Measurements from ENCODE around the gene CXCL11. TPM values are rescaled to one million over a fixed set of nuclear protein-coding genes. Genes with fewer than 3 reads are reported as not detected.

CXCL11 gene
- total and polyA plus RNA-seq, 2 experiments from 2014 or later: not detected

GRCh38 chr4:75997946-75998345 lies 37.9 kb downstream of the CXCL11 start:
- Histone ChIP-seq H3K79me2 (ENCODE audit: insufficient read depth) (no peaks in the 10 kb centered on the region), H4K20me1 (ENCODE audit: insufficient read depth) (no peaks in the 10 kb centered on the region), H3K36me3 (ENCODE audit: low read depth) (no peaks in the 10 kb centered on the region), H3K4me1 (ENCODE audit: insufficient read depth) (no peaks in the 10 kb centered on the region), H3K27ac (no peak overlapping the region), H3K9me3 (ENCODE audit: low read depth) (no peaks in the 10 kb centered on the region), H3K9me2 (ENCODE audit: insufficient read depth) (no peaks in the 10 kb centered on the region), H3K9ac (no peak overlapping the region), H3K4me2 (ENCODE audit: unreplicated experiment) (no peak overlapping the region), H3K4me3 (no peak overlapping the region), H2AFZ (0 out of 2 replicates have a peak overlapping the region, but pooled peaks have one; percentile 7), H3F3A (ENCODE audit: insufficient read depth) (no peaks in the 10 kb centered on the region), H3K27me3 (replicated peaks; ENCODE audit: insufficient read depth) (no peaks in the 10 kb centered on the region)
- 86 to 87% methylated on average over 2 of the region's 2 CpGs for WGBS, 2 experiments (ENCODE audit: low coverage in 1 of 2, low lambda C conversion rate in 2 of 2, missing lambda C conversion rate in 2 of 2)
- peak; percentile 9 for DNase-seq
- in situ Hi-C loops (cut with MboI): loop anchor here (5.0 kb wide), 1 partner anchor 69 kb away; no protein-coding TSS in a partner anchor
- TF ChIP-seq EZH2phosphoT487 (IDR thresholded peaks at IDR 0.05; ENCODE audit: insufficient read depth, low read depth): no peak

- TF ChIP-seq EZH2 (IDR thresholded peaks at IDR 0.05; ENCODE audit: insufficient read depth, poor library complexity, severe bottlenecking): no peak
- no peak for TF ChIP-seq EZH2phosphoT487 (IDR thresholded peaks at IDR 0.05; ENCODE audit: insufficient read depth, low read depth)
- Histone ChIP-seq H3K9ac (no peak overlapping the region), H3K9me3 (ENCODE audit: low read depth) (no peaks in the 10 kb centered on the region), H3F3A (ENCODE audit: insufficient read depth) (no peaks in the 10 kb centered on the region), H3K9me2 (ENCODE audit: insufficient read depth) (no peaks in the 10 kb centered on the region), H3K4me2 (ENCODE audit: unreplicated experiment) (no peak overlapping the region), H3K27me3 (replicated peaks; ENCODE audit: insufficient read depth) (no peaks in the 10 kb centered on the region), H4K20me1 (ENCODE audit: insufficient read depth) (no peaks in the 10 kb centered on the region), H3K27ac (no peak overlapping the region), H3K4me3 (no peak overlapping the region), H2AFZ (no peak overlapping the region), H3K4me1 (ENCODE audit: insufficient read depth) (no peaks in the 10 kb centered on the region), H3K79me2 (ENCODE audit: insufficient read depth) (no peaks in the 10 kb centered on the region), H3K36me3 (ENCODE audit: low read depth) (no peaks in the 10 kb centered on the region)
- no peak for DNase-seq
- WGBS, 2 experiments (ENCODE audit: low coverage in 1 of 2, low lambda C conversion rate in 2 of 2, missing lambda C conversion rate in 2 of 2): 31 to 50% methylated on average over 1 of the region's 1 CpG
- in situ Hi-C loops (cut with MboI): loop anchor here (5.0 kb wide), 1 partner anchor 70 kb away; no protein-coding TSS in a partner anchor
These were observed 38.8 kb downstream of the CXCL11 start for GRCh38 chr4:75997081-75997480.

- in situ Hi-C loops (cut with MboI): loop anchor here (5.0 kb wide), 1 partner anchor 72 kb away; no protein-coding TSS in a partner anchor
- H4K20me1 ChIP-seq (ENCODE audit: insufficient read depth): no peaks in the 10 kb centered on the region
- H3K4me1 ChIP-seq (ENCODE audit: insufficient read depth): no peaks in the 10 kb centered on the region
- H3K79me2 ChIP-seq (ENCODE audit: insufficient read depth): peaks cover 7% of the 10 kb centered on the region
- no peak overlapping the region for H3K4me3 ChIP-seq
- DNase-seq: peak; percentile 76
- H3K4me2 ChIP-seq (ENCODE audit: unreplicated experiment): no peak overlapping the region
- H3K27me3 ChIP-seq (replicated peaks; ENCODE audit: insufficient read depth): no peaks in the 10 kb centered on the region
- no peak for TF ChIP-seq EZH2phosphoT487 (IDR thresholded peaks at IDR 0.05; ENCODE audit: insufficient read depth, low read depth)
- no peak for TF ChIP-seq EZH2 (IDR thresholded peaks at IDR 0.05; ENCODE audit: insufficient read depth, poor library complexity, severe bottlenecking)
- no peaks in the 10 kb centered on the region for H3K9me3 ChIP-seq (ENCODE audit: low read depth)
- peak overlapping the region; percentile 31; the same call in 1 of the 2 replicates for H2AFZ ChIP-seq
- no peak overlapping the region for H3K27ac ChIP-seq
- no peak overlapping the region for H3K9ac ChIP-seq
- no peaks in the 10 kb centered on the region for H3F3A ChIP-seq (ENCODE audit: insufficient read depth)
- H3K36me3 ChIP-seq (ENCODE audit: low read depth): no peaks in the 10 kb centered on the region
- no peaks in the 10 kb centered on the region for H3K9me2 ChIP-seq (ENCODE audit: insufficient read depth)
- 1 to 3% methylated on average over 5 of the region's 5 CpGs for WGBS, 2 experiments (ENCODE audit: low coverage in 1 of 2, low lambda C conversion rate in 2 of 2, missing lambda C conversion rate in 2 of 2)
These were observed 40.1 kb downstream of the CXCL11 start for GRCh38 chr4:75995727-75996126.

- no peak for TF ChIP-seq EZH2 (IDR thresholded peaks at IDR 0.05; ENCODE audit: insufficient read depth, poor library complexity, severe bottlenecking)
- TF ChIP-seq EZH2phosphoT487 (IDR thresholded peaks at IDR 0.05; ENCODE audit: insufficient read depth, low read depth): no peak
- H3K27me3 ChIP-seq (replicated peaks; ENCODE audit: insufficient read depth): no peaks in the 10 kb centered on the region
- H3K9me2 ChIP-seq (ENCODE audit: insufficient read depth): no peaks in the 10 kb centered on the region
- H3K79me2 ChIP-seq (ENCODE audit: insufficient read depth): peaks cover 40% of the 10 kb centered on the region
- no peaks in the 10 kb centered on the region for H3F3A ChIP-seq (ENCODE audit: insufficient read depth)
- no peak overlapping the region for H3K9ac ChIP-seq
- no peaks in the 10 kb centered on the region; the same call in 1 of the 2 replicates for H4K20me1 ChIP-seq (ENCODE audit: insufficient read depth)
- in situ Hi-C loops (cut with MboI): no loop called here
- peaks cover 14% of the 10 kb centered on the region for H3K4me1 ChIP-seq (ENCODE audit: insufficient read depth)
- H3K4me3 ChIP-seq: no peak overlapping the region
- H3K27ac ChIP-seq: no peak overlapping the region
- no peaks in the 10 kb centered on the region for H3K9me3 ChIP-seq (ENCODE audit: low read depth)
- no peak overlapping the region for H2AFZ ChIP-seq
- DNase-seq: no peak
- H3K4me2 ChIP-seq (ENCODE audit: unreplicated experiment): no peak overlapping the region
- no peaks in the 10 kb centered on the region for H3K36me3 ChIP-seq (ENCODE audit: low read depth)
- WGBS, 2 experiments (ENCODE audit: low coverage in 1 of 2, low lambda C conversion rate in 2 of 2, missing lambda C conversion rate in 2 of 2): 55 to 85% methylated on average over 1 of the region's 1 CpG
These were observed 43.4 kb downstream of the CXCL11 start for GRCh38 chr4:75992462-75992861.

Measured in GM23248 (cell line).